A549 (cell line): ENCODE measurements around the gene ST6GALNAC5. TPM values are rescaled to one million over a fixed set of nuclear protein-coding genes. Genes with fewer than 3 reads are reported as not detected.

ENCODE experiments used
- ATAC-seq, 2 experiments: fragments of 200-7000 bp in 1 of 2; fragments of >200 bp in 1 of 2; cut with Nextera tagmentation in 1 of 2; cut with Tn5 transposase in 1 of 2; 3 replicates each; pipeline versions ENCODE4 v1.8.0 to v1.9.1; 2018 to 2020; ENCODE audit warnings: mild to moderate bottlenecking in 1 of 2, moderate library complexity in 1 of 2
- CTCF ChIA-PET: fragments of 300-600 bp; sonication (Branson Sonifier 250); formaldehyde crosslinking; extraction: SDS; loops from one replicate; lab custom pipeline; 2021; ENCODE audit warnings: antibody characterized with exemption, inconsistent platforms; lab: Yijun Ruan, JAX
- POLR2A ChIA-PET: fragments of 350-600 bp; formaldehyde crosslinking; extraction: SDS; loops from one replicate; lab custom pipeline; 2021; ENCODE audit warnings: antibody characterized with exemption, inconsistent platforms; lab: Yijun Ruan, JAX
- DNase-seq, 2 experiments: peaks; one replicate each; pipeline versions ENCODE4 v3.0.0 to v3.0.0-alpha.2; 2011 to 2016; ENCODE audit warnings: low read depth in 1 of 2, low spot score in 1 of 2
- FAIRE-seq: peaks from 2 replicates; lab custom pipeline; 2011; peaks lifted over from hg19 to GRCh38; lab: Jason Lieb, UNC
- H3K27ac ChIP-seq, 2 experiments: fragments of >200 bp; sonication (Bioruptor Twin); formaldehyde crosslinking; 3 replicates each; pipeline ENCODE4 v1.5.1; 2016 to 2017
- H3K4me1 ChIP-seq: fragments of >200 bp; sonication (Bioruptor Twin); formaldehyde crosslinking; 3 replicates; pipeline ENCODE4 v1.6.1; 2016
- H3K4me2 ChIP-seq: fragments of >200 bp; sonication (Bioruptor Twin); formaldehyde crosslinking; 3 replicates; pipeline ENCODE4 v1.6.1; 2016
- H3K4me3 ChIP-seq: fragments of >200 bp; sonication (Bioruptor Twin); formaldehyde crosslinking; 3 replicates; pipeline ENCODE4 v1.5.1; 2016
- H3K9me3 ChIP-seq: fragments of >200 bp; sonication (Bioruptor Twin); formaldehyde crosslinking; 3 replicates; pipeline ENCODE4 v1.6.1; 2016
- ATOH8 ChIP-seq: fragments of 250-450 bp; sonication (Bioruptor Pico); IDR thresholded peaks from 2 replicates; pipeline ENCODE4 v1.5.0; 2020; ENCODE audit warnings: low read depth, mild to moderate bottlenecking, moderate library complexity
- BCL3 ChIP-seq: fragments of >200 bp; sonication (Bioruptor Twin); formaldehyde crosslinking; IDR thresholded peaks from 3 replicates; pipeline ENCODE4 v1.6.1; 2016
- CBX8 ChIP-seq: fragments of 200-600 bp; sonication (generic); IDR thresholded peaks from 2 replicates; pipeline ENCODE4 v1.6.1; 2016
- CEBPB ChIP-seq, 2 experiments: fragments of >200 bp in 1 of 2; sonication (Bioruptor Twin) in 1 of 2; formaldehyde crosslinking in 1 of 2; IDR thresholded peaks; 2 replicates each; pipeline ENCODE4 v1.6.1; 2012 to 2016
- CHD4 ChIP-seq: fragments of 200-600 bp; sonication (generic); IDR thresholded peaks from 2 replicates; pipeline ENCODE4 v1.6.1; 2016; ENCODE audit warnings: antibody characterized with exemption, mild to moderate bottlenecking, borderline replicate concordance
- EHMT2 ChIP-seq: fragments of 200-600 bp; sonication (generic); IDR thresholded peaks from 2 replicates; pipeline ENCODE4 v1.6.1; 2016; ENCODE audit warnings: antibody characterized with exemption, low read depth, mild to moderate bottlenecking, moderate library complexity
- FOSB ChIP-seq: fragments of 250-450 bp; sonication (Bioruptor Pico); IDR thresholded peaks from 2 replicates; pipeline ENCODE4 v1.5.0; 2020; ENCODE audit warnings: mild to moderate bottlenecking, moderate library complexity
- GATA3 ChIP-seq: IDR thresholded peaks from 2 replicates; pipeline ENCODE4 v1.6.1; 2012; ENCODE audit warnings: borderline replicate concordance
- HOXB13 ChIP-seq: fragments of 250-450 bp; sonication (Bioruptor Pico); IDR thresholded peaks from 2 replicates; pipeline ENCODE4 v1.5.0; 2020; ENCODE audit warnings: low read depth, mild to moderate bottlenecking, moderate library complexity
- HOXB5 ChIP-seq: fragments of 250-450 bp; sonication (Bioruptor Pico); IDR thresholded peaks from 2 replicates; pipeline ENCODE4 v1.5.0; 2020; ENCODE audit warnings: mild to moderate bottlenecking, moderate library complexity
- JUN ChIP-seq, 2 experiments: fragments of >200 bp; sonication (Bioruptor Twin); formaldehyde crosslinking; IDR thresholded peaks; 2 replicates in 1 of 2; 3 replicates in 1 of 2; pipeline ENCODE4 v1.6.1; 2016 to 2017
- KDM1A ChIP-seq: fragments of 200-600 bp; sonication (generic); IDR thresholded peaks from 2 replicates; pipeline ENCODE4 v1.6.1; 2016; ENCODE audit warnings: low read depth, mild to moderate bottlenecking
- MAX ChIP-seq: IDR thresholded peaks from 2 replicates; pipeline ENCODE4 v1.6.1; 2012
- MAZ ChIP-seq: fragments of 150-350 bp; IDR thresholded peaks from 2 replicates; pipeline ENCODE4 v1.6.1; 2014; ENCODE audit warnings: antibody characterized with exemption, low read depth, low read length, borderline replicate concordance
- MYC ChIP-seq: IDR thresholded peaks from 2 replicates; pipeline ENCODE4 v1.6.1; 2012; ENCODE audit warnings: mild to moderate bottlenecking, inconsistent platforms, low read length, improper control_type of control experiment, borderline replicate concordance
- NFE2L2 ChIP-seq: fragments of 150-350 bp; conservative IDR thresholded peaks from 2 replicates; pipeline ENCODE4 v1.6.1; 2014; ENCODE audit warnings: low read length
- NR3C1 ChIP-seq: fragments of >200 bp; sonication (Bioruptor Twin); formaldehyde crosslinking; IDR thresholded peaks from 3 replicates; pipeline ENCODE4 v1.6.1; 2017
- RAD21 ChIP-seq, 2 experiments: fragments of >200 bp in 1 of 2; sonication (Bioruptor Twin) in 1 of 2; formaldehyde crosslinking in 1 of 2; IDR thresholded peaks in 1 of 2; conservative IDR thresholded peaks in 1 of 2; 2 replicates in 1 of 2; 3 replicates in 1 of 2; pipeline ENCODE4 v1.6.1; 2012 to 2018; ENCODE audit warnings: inconsistent platforms in 1 of 2
- REST ChIP-seq: fragments of 200-600 bp; sonication (generic); IDR thresholded peaks from 2 replicates; pipeline ENCODE4 v1.6.1; 2016; ENCODE audit warnings: antibody characterized with exemption, mild to moderate bottlenecking, moderate library complexity
- RNF2 ChIP-seq: fragments of 200-600 bp; sonication (generic); IDR thresholded peaks from 2 replicates; pipeline ENCODE4 v1.6.1; 2016; ENCODE audit warnings: low read depth, mild to moderate bottlenecking, antibody characterized with exemption, moderate library complexity, borderline replicate concordance
- SMC3 ChIP-seq: fragments of >200 bp; sonication (Bioruptor Twin); formaldehyde crosslinking; IDR thresholded peaks from 3 replicates; pipeline ENCODE4 v1.6.1; 2018; ENCODE audit warnings: inconsistent platforms
- WGBS: methylation state at CpG from one replicate; pipeline ENCODE4 v1.1.6; 2017; ENCODE audit errors: missing lambda C conversion rate; 5-methylcytosine and 5-hydroxymethylcytosine counted together
- polyA plus RNA-seq, 4 experiments: library from polyadenylated mRNA; depleted of rRNA in 3 of 4; stranded (reverse); fragments of >200 nt; fragmentation: RNase III in 1 of 4; extraction: RNeasy Plus Mini Kit Qiagen cat#74134 plus additional on column Dnase treatment in 1 of 4; gene quantifications; 2 replicates in 3 of 4; 3 replicates in 1 of 4; pipeline ENCODE4 v1.2.3, GENCODE V29; 2011 to 2017

The ST6GALNAC5 gene
- polyA plus RNA-seq, 2 of the 4 experiments (the other 2 are of a cell fraction): not detected

- FAIRE-seq: no peak
- POLR2A ChIA-PET: no interaction called here
- DNase-seq: no peak
- Histone ChIP-seq H3K4me3 (no peak overlapping the region), H3K4me2 (no peak overlapping the region), H3K27ac (no peak overlapping the region), H3K9me3 (no peaks in the 10 kb centered on the region), H3K4me1 (no peaks in the 10 kb centered on the region)
- CTCF ChIA-PET: no interaction called here
- ATAC-seq: no peak
- TF ChIP-seq CHD4: no peak
- TF ChIP-seq REST: no peak
- TF ChIP-seq EHMT2: no peak
- no peak for TF ChIP-seq KDM1A
- TF ChIP-seq CEBPB (IDR thresholded peaks at IDR 0.05): no peak
- no peak for TF ChIP-seq NR3C1
- no peak for TF ChIP-seq FOSB
- TF ChIP-seq HOXB5: no peak
- TF ChIP-seq GATA3: no peak
- TF ChIP-seq RNF2: no peak
- no peak for TF ChIP-seq JUN (IDR thresholded peaks at IDR 0.05)
- TF ChIP-seq RAD21 (conservative IDR thresholded peaks at IDR 0.05 in 1 of 2, IDR thresholded peaks at IDR 0.05 in 1 of 2): no peak
- TF ChIP-seq MAX: no peak
- TF ChIP-seq NFE2L2: no peak
- TF ChIP-seq BCL3: no peak
- no peak for TF ChIP-seq MAZ
- no peak for TF ChIP-seq ATOH8 (CRISPR knock-in tag)
- WGBS: 19% methylated on average over 3 of the region's 3 CpGs
Observed at GRCh38 chr1:76921590-76921989, 54.3 kb downstream of the ST6GALNAC5 start.

- no peak overlapping the region for H3K4me3 ChIP-seq
- TF ChIP-seq JUN (IDR thresholded peaks at IDR 0.05): no peak
- no peak for TF ChIP-seq HOXB13 (CRISPR knock-in tag)
- no peak for TF ChIP-seq CHD4
- TF ChIP-seq SMC3: no peak
- CTCF ChIA-PET: no interaction called here
- POLR2A ChIA-PET: no interaction called here
- no peaks in the 10 kb centered on the region for H3K9me3 ChIP-seq
- 14% methylated on average over 3 of the region's 3 CpGs for WGBS
- no peak overlapping the region for H3K4me2 ChIP-seq
- no peak overlapping the region for H3K27ac ChIP-seq
- DNase-seq (no peak), ATAC-seq (no peak), FAIRE-seq (no peak)
- H3K4me1 ChIP-seq: no peaks in the 10 kb centered on the region
Observed at GRCh38 chr1:76925825-76926224, 58.5 kb downstream of the ST6GALNAC5 start.

- ChIA-PET POLR2A (no interaction called here), CTCF (no interaction called here)
- Histone ChIP-seq H3K4me3 (no peak overlapping the region), H3K9me3 (no peaks in the 10 kb centered on the region), H3K4me1 (no peaks in the 10 kb centered on the region), H3K4me2 (no peak overlapping the region), H3K27ac (no peak overlapping the region)
- ATAC-seq (no peak), FAIRE-seq (no peak), DNase-seq (no peak)
- TF ChIP-seq CBX8 (no peak), EHMT2 (no peak), MYC (no peak)
- WGBS: 8% methylated on average over 2 of the region's 2 CpGs
Observed at GRCh38 chr1:76928522-76928921, 61.2 kb downstream of the ST6GALNAC5 start.
